ENCODE data around the gene OPCML.

Gene OPCML

DNA sequence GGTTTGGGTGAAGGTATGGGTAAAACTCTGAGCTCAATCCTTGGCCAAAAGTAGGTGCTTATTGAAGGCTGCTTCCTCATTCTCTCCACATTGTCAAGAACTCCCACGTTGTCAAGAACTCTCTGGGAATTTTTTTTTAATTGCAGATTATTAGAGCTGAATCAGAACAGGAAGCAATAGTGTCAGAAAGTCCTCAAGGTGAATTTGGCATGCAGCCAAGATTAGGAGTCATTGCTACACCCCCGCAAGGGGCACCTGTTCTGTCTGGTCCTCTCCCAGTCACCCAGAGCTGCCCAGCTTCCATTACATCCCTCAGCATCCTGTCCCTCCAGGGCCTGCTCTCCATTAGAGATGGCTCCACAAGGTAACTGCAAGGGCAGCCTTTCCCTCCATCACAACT, 996.5 kb downstream of the OPCML start:
- DNase-seq (ENCODE audit: low spot score) = no peak
- TF ChIP-seq, protein P1, sequence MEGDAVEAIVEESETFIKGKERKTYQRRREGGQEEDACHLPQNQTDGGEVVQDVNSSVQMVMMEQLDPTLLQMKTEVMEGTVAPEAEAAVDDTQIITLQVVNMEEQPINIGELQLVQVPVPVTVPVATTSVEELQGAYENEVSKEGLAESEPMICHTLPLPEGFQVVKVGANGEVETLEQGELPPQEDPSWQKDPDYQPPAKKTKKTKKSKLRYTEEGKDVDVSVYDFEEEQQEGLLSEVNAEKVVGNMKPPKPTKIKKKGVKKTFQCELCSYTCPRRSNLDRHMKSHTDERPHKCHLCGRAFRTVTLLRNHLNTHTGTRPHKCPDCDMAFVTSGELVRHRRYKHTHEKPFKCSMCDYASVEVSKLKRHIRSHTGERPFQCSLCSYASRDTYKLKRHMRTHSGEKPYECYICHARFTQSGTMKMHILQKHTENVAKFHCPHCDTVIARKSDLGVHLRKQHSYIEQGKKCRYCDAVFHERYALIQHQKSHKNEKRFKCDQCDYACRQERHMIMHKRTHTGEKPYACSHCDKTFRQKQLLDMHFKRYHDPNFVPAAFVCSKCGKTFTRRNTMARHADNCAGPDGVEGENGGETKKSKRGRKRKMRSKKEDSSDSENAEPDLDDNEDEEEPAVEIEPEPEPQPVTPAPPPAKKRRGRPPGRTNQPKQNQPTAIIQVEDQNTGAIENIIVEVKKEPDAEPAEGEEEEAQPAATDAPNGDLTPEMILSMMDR (IDR thresholded peaks at IDR 0.05; ENCODE audit: borderline replicate concordance, control extremely low read depth, extremely low read depth, insufficient read depth, missing control alignments) = no peak
- in situ Hi-C loops (cut with MboI; ENCODE audit: low sequenced_read_pairs, unreplicated experiment) = no loop called here

DNA sequence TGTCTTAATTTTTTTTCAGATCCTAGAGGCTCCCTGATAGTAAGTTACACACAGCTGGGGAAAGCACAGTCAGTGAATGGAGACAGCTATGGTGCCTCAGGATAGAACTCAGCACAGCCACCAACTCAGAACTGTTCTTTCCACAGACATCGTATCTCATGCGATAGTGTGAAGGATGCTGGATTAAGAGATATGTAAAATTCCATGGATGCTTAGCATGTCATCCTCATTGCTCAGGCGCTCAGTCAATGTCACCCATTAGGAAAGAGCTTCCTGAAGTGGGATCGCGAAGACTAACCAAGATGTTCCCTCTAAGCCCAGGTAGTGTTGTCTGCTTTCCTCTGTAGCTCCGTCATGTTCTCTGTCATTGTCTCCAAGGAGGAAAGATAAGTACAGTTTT, 1000.4 kb downstream of the OPCML start:
- TF ChIP-seq, protein P1 (IDR thresholded peaks at IDR 0.05; ENCODE audit: borderline replicate concordance, control extremely low read depth, extremely low read depth, insufficient read depth, missing control alignments) = no peak
- in situ Hi-C loops (cut with MboI; ENCODE audit: low sequenced_read_pairs, unreplicated experiment) = no loop called here
- no peak for DNase-seq (ENCODE audit: low spot score)

DNA sequence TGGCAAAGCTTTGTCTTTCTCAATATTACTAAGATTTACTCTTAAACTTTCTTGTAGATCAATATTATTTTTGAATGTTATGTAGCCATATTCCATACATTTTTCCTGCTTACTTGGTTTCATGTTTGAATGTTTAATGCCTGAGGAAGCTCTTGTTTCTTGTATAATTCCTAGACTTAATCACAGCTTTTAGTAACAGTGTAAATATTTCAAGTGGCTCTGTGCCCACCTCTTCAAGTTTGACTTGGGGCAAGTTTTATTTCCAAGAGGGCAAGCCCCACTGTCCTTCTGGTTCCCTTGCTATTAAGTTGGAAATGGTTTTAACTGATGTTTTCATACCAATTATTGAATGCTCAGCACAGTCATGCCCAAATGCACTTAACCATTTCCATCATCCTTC, 1004.1 kb downstream of the OPCML start:
- TF ChIP-seq, protein P1 (IDR thresholded peaks at IDR 0.05; ENCODE audit: borderline replicate concordance, control extremely low read depth, extremely low read depth, insufficient read depth, missing control alignments) = no peak
- in situ Hi-C loops (cut with MboI; ENCODE audit: low sequenced_read_pairs, unreplicated experiment) = no loop called here
- no peak for DNase-seq (ENCODE audit: low spot score)

DNA sequence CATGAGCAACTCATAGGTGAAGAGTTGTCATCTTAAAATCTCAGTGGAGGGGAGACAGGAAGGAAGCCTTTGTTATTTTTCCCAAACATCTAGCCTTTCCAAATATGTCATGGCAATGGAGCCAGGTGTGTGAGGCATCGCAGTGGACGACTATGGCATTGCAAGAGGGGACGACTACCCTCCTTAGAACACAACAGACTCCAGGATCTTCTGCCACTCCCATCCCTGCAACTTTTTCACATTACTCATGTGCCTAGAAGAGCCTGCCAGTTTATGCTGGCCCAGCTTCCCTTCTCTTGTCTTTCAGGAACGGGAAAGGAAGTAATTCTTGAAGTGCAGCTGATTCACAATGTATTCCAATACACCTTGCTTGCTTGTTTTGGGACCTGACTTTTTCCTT, 1008.4 kb downstream of the OPCML start:
- in situ Hi-C loops (cut with MboI; ENCODE audit: low sequenced_read_pairs, unreplicated experiment) = no loop called here
- TF ChIP-seq, protein P1 (IDR thresholded peaks at IDR 0.05; ENCODE audit: borderline replicate concordance, control extremely low read depth, extremely low read depth, insufficient read depth, missing control alignments) = no peak

DNA sequence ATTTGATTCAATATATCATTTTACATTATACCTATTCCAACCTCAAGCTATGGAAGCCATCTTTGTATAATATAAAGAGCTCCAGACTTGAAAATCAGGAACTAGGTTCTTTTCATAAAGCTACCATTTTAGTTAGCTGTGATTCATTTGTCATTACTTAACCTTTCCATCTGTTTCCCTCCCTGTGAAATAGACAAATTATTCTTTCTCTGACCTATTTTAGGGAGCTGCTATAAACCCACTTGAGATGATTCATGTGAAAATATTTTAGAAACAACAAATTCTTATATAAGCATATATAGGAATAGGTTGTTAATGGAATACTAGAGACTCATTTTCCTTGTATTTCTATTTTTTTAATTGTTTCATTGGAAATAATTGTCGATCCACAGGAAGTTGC, 1012.1 kb downstream of the OPCML start:
- TF ChIP-seq, protein P1 (IDR thresholded peaks at IDR 0.05; ENCODE audit: borderline replicate concordance, control extremely low read depth, extremely low read depth, insufficient read depth, missing control alignments) = no peak
- no peak for DNase-seq (ENCODE audit: low spot score)
- in situ Hi-C loops (cut with MboI; ENCODE audit: low sequenced_read_pairs, unreplicated experiment) = no loop called here

More for the DNA sequence above, 1008.4 kb downstream of the OPCML start:
- DNase-seq (ENCODE audit: low spot score) = no peak

DNA sequence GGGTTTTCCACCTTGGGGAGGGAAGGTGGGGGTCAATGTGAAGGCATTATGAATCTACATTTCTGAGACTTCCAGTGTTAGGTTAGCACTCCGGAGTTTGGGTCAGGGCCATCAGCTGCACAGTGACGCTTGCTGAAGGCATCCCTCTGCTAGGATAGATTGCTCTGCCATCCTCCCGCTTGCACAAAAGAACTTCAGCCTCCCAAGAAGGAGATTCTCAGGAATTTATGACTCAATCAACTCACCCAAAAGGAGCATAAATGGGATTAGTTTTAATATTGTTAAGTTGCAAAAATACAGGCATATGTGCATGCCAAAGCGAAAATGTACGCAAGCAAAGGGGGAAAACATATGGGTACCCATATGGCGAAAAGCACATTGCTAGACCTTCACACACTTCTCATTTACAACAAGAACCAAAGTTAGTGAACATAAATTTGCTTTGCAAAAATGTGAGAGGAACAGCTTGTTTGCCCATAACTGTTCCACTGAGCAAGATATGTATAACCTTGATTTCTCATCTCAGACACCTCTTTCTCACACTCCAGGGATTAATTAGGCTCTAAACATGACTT, 1013.0 kb downstream of the OPCML start:
- TF ChIP-seq, protein P1 (IDR thresholded peaks at IDR 0.05; ENCODE audit: borderline replicate concordance, control extremely low read depth, extremely low read depth, insufficient read depth, missing control alignments) = no peak

More for the DNA sequence above, 1013.0 kb downstream of the OPCML start:
- no peak for DNase-seq (ENCODE audit: low spot score)
- in situ Hi-C loops (cut with MboI; ENCODE audit: low sequenced_read_pairs, unreplicated experiment) = no loop called here
